WERI-Rb-1 (cell line): ENCODE data around the gene TBCD.
A peak's percentile ranks its signal among the peaks of the same experiment; 100 is the strongest.

Experiments used
- DNase-seq: peaks from one replicate; pipeline ENCODE4 v3.0.0-alpha.2; 2020
- H3K27ac ChIP-seq: fragments of 250-450 bp; sonication (Bioruptor Pico); 2 replicates; pipeline ENCODE4 v1.5.1; 2020; ENCODE audit warnings: mild to moderate bottlenecking, moderate library complexity
- H3K27me3 ChIP-seq: fragments of 250-450 bp; sonication (Bioruptor Pico); 2 replicates; pipeline ENCODE4 v1.5.1; 2021; ENCODE audit warnings: mild to moderate bottlenecking, low read depth, moderate library complexity; ENCODE audit not compliant: insufficient read depth, severe bottlenecking
- H3K36me3 ChIP-seq: fragments of 250-450 bp; sonication (Bioruptor Pico); 2 replicates; pipeline ENCODE4 v1.5.1; 2020; ENCODE audit warnings: mild to moderate bottlenecking, moderate library complexity
- H3K4me3 ChIP-seq: 2 replicates; pipeline ENCODE4 v1.5.1; 2011; ENCODE audit warnings: low read depth, mild to moderate bottlenecking, control low read depth, low read length
- H3K9me3 ChIP-seq: fragments of 250-450 bp; sonication (Bioruptor Pico); 2 replicates; pipeline ENCODE4 v1.5.1; 2021; ENCODE audit warnings: mild to moderate bottlenecking, moderate library complexity; ENCODE audit not compliant: severe bottlenecking
- TF ChIP-seq, protein P1 (sequence below): IDR thresholded peaks from 2 replicates; pipeline ENCODE4 v1.5.1; 2011; ENCODE audit warnings: low read depth, mild to moderate bottlenecking, control low read depth, inconsistent platforms, low read length

Gene TBCD

GRCh38 chr17:82956726-82957468 lies 205.0 kb downstream of the TBCD start:
- TF ChIP-seq, protein P1, sequence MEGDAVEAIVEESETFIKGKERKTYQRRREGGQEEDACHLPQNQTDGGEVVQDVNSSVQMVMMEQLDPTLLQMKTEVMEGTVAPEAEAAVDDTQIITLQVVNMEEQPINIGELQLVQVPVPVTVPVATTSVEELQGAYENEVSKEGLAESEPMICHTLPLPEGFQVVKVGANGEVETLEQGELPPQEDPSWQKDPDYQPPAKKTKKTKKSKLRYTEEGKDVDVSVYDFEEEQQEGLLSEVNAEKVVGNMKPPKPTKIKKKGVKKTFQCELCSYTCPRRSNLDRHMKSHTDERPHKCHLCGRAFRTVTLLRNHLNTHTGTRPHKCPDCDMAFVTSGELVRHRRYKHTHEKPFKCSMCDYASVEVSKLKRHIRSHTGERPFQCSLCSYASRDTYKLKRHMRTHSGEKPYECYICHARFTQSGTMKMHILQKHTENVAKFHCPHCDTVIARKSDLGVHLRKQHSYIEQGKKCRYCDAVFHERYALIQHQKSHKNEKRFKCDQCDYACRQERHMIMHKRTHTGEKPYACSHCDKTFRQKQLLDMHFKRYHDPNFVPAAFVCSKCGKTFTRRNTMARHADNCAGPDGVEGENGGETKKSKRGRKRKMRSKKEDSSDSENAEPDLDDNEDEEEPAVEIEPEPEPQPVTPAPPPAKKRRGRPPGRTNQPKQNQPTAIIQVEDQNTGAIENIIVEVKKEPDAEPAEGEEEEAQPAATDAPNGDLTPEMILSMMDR: no peak
- H3K4me3 ChIP-seq: no peak overlapping the region
- peaks cover 57% of the 10 kb centered on the region for H3K9me3 ChIP-seq
- DNase-seq: peak; percentile 15
- peaks cover 6% of the 10 kb centered on the region; the same call in 1 of the 2 replicates for H3K36me3 ChIP-seq
- no peak overlapping the region for H3K27ac ChIP-seq
- H3K27me3 ChIP-seq: no peaks in the 10 kb centered on the region

- TF ChIP-seq, protein P1: no peak
- no peaks in the 10 kb centered on the region for H3K27me3 ChIP-seq
- DNase-seq: no peak
- H3K27ac ChIP-seq: no peak overlapping the region
- peaks cover 6% of the 10 kb centered on the region; the same call in 1 of the 2 replicates for H3K36me3 ChIP-seq
- H3K9me3 ChIP-seq: peaks cover 52% of the 10 kb centered on the region
- H3K4me3 ChIP-seq: no peak overlapping the region
Observed at GRCh38 chr17:82957469-82957795, 205.6 kb downstream of the TBCD start.

DNA sequence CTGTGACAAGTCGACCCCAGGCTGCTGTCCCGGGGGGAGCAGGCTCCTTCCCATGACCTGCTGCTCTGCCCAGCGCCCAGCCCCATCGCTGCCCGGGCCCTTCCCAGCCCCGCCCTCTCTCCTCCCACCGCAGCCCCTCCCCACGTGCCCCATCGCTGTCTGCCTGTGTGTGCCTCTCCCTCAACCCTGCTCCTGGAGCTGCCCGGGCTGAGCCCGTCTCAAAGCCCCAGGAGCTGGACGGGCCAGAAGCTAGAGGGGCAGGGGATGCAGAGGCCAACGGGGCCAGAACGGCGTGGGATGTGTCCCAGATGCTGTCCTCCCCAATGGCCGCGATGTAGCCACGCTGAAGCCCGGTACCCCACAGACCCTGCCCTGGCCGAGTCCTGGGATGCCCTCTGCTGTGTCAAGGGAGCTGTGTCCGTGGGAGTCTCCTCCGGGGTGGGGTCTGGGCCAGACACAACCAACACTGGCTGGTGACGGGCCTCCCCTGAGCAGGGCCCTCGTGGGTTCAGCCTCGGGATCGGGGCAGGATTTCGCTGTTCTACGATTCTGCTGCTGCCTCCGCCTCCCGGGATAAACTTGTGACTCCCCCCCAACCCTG lies 206.2 kb downstream of the TBCD start:
- DNase-seq: peak; percentile 16
- TF ChIP-seq, protein P1: no peak
- Histone ChIP-seq H3K36me3 (peaks cover 6% of the 10 kb centered on the region; the same call in 1 of the 2 replicates), H3K9me3 (peaks cover 45% of the 10 kb centered on the region), H3K27ac (no peak overlapping the region), H3K4me3 (no peak overlapping the region), H3K27me3 (no peaks in the 10 kb centered on the region)

GRCh38 chr17:82959242-82959930 lies 207.5 kb downstream of the TBCD start:
- H3K27ac ChIP-seq: no peak overlapping the region
- TF ChIP-seq, protein P1: no peak
- peaks cover 32% of the 10 kb centered on the region for H3K9me3 ChIP-seq
- no peaks in the 10 kb centered on the region for H3K27me3 ChIP-seq
- peaks cover 6% of the 10 kb centered on the region; the same call in 1 of the 2 replicates for H3K36me3 ChIP-seq
- no peak overlapping the region for H3K4me3 ChIP-seq
- peak; percentile 10 for DNase-seq

DNA sequence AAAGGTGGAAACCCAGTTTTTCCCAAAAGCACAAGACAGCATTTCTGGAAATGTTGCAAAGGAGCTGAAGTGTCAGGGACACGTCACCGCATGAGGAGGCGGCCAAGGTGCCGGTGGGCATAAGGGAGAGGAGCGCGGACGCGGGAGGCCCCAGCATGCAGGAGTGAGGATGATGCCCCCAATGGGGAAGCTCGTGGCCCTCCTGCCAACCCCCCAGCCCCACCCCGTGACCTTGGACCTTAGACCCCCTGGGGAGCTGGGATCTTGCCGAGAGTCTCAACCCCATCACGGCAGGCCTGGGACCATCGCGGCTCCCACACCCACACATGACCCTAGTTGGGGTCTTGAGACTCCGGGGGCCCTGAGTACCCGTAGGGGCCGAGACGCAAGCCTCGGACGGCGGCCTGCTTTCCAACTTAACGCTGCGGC lies 208.1 kb downstream of the TBCD start:
- Histone ChIP-seq H3K4me3 (no peak overlapping the region), H3K27me3 (no peaks in the 10 kb centered on the region), H3K9me3 (peaks cover 26% of the 10 kb centered on the region), H3K27ac (no peak overlapping the region), H3K36me3 (peaks cover 6% of the 10 kb centered on the region; the same call in 1 of the 2 replicates)
- TF ChIP-seq, protein P1: no peak
- DNase-seq: peak; percentile 11
